Activated naive CD8-positive, alpha-beta T cell (primary cell): ENCODE results near the gene IRF9.
A peak's percentile ranks its signal among the peaks of the same experiment; 100 is the strongest.

Source experiments
- H3K27ac Mint-ChIP-seq: one replicate; pipeline ENCODE4 v1.8.0; 2021; ENCODE audit warnings: mixed read lengths
- H3K27me3 Mint-ChIP-seq: one replicate; pipeline ENCODE4 v1.8.0; 2021; ENCODE audit warnings: mixed read lengths
- H3K36me3 Mint-ChIP-seq: one replicate; pipeline ENCODE4 v1.8.0; 2021; ENCODE audit warnings: mixed read lengths
- H3K4me1 Mint-ChIP-seq: one replicate; pipeline ENCODE4 v1.8.0; 2021; ENCODE audit warnings: low read depth, mixed read lengths
- H3K4me3 Mint-ChIP-seq: one replicate; pipeline ENCODE4 v1.8.0; 2021; ENCODE audit warnings: mild to moderate bottlenecking, mixed read lengths
- H3K9me3 Mint-ChIP-seq: one replicate; pipeline ENCODE4 v1.8.0; 2021; ENCODE audit warnings: low read depth, mixed read lengths

The IRF9 gene

DNA sequence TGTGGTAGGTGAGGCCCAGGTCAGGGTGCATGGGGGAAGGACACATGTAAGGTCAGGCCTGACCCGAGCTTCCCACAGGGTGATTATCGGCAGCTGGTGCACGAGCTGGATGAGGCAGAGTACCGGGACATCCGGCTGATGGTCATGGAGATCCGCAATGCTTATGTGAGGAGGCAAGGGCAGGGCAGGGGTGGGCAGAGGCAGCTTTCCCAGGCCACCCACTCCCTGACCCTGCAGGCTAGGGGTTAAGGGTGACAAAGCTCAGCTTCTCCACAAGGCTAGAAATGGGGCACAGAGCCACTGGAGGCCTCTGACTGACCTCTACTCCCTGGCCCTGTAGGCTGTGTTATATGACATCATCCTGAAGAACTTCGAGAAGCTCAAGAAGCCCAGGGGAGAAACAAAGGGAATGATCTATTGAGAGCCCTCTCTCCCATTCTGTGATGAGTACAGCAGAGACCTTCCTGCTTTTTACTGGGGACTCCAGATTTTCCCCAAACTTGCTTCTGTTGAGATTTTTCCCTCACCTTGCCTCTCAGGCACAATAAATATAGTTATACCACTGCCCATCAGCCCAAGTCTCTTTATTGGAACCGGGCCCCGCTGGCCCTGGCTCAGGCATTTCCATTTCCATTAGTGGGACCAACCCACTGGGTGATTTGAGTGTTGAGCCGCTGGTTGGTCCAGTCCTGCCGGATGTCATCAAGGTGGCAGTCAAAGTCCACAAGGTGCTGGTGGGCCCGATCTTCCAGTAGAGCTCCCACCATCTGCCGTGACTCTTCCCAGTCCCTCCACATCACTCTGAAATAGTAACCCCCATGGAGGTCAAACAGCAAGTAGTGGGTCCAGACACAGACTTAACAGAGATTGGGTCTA, 22.4 kb upstream of the IRF9 start:
- peaks cover 11% of the 10 kb centered on the region for H3K36me3 Mint-ChIP-seq
- no peaks in the 10 kb centered on the region for H3K9me3 Mint-ChIP-seq
- H3K4me1 Mint-ChIP-seq = peaks cover 59% of the 10 kb centered on the region
- H3K4me3 Mint-ChIP-seq = peak overlapping the region; percentile 97
- peak overlapping the region; percentile 61 for H3K27ac Mint-ChIP-seq
- H3K27me3 Mint-ChIP-seq = no peaks in the 10 kb centered on the region

DNA sequence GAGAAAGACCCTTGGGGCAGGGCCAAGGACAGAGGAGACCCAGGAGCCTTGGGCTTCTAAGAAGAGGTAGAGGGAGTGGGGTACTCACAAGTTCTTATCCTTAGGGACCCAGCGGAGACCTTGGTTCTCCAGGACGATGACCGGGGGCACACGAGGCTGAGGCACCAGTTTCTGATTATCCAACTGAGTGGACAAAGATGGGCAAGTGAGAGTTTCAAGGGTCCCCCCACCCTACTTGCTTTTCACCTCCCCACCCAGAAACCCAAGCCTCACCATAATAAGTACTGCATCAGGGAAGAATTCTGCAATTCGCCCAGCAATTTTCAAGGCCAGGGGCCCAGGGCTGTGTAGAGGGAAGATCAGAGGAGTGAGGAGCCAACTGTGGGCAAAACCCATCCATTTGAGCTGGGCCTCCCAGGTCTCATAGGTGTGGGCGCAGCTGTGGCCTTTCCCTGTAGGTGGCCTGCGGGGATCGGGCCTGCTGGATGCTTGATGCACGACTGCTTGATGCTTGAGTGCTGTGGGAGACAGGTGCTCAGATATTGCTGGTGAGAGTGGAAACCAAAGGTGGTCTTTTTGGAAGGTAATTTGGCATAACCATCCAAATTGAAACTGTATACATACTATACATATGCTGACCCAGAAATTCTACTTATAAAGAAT, 21.7 kb upstream of the IRF9 start:
- Mint-ChIP-seq H3K27ac (peak overlapping the region; percentile 70), H3K36me3 (peaks cover 13% of the 10 kb centered on the region), H3K27me3 (no peaks in the 10 kb centered on the region), H3K9me3 (no peaks in the 10 kb centered on the region), H3K4me3 (peak overlapping the region; percentile 97), H3K4me1 (peaks cover 63% of the 10 kb centered on the region)

DNA sequence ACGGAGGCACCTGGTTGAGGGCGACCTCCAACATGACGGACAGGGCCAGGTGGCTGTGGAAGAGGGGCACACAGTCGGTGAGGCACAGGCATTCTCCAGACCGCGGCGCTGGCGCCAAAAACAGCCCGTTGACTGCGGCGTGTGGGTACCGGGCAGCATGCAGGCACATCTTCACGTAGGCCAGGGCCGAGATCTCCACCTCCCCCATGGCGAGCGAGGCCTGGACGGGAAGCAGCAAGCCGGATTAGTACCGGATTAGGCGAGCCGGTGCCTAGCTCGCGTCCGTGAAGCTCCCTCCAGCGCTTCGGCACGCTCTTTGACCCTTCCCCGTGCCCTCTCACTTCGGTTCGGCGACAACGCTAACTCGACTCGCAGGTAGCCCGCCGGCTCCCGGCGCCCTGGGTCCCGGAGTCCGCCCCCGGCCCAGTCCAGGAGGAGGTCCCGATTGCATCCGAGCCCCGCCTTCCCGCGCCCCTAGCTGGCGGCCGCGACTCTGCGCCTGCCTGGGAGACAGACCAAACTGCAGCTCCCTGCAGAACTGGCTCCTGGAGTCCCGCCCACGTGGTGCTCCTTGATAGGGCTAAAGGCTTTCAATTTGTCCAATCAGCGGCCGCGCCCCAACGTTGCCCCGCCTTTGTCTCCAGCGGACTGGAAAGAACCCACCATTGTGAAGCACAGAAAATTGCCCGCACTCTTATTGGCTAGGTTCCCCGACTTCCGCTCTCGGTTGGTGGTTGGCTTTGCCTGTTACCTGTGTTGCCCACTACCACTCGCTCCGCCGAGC, 19.8 kb upstream of the IRF9 start, which contains the start of gene EMC9:
Gene EMC9, minus strand, starts transcription at position 495 of the 784 bp plus-strand sequence. Its CDS starts 287 bp downstream, at position 208.
- peak within 1 kb of the TSS; percentile 93 for H3K27ac Mint-ChIP-seq
- no peaks in the 10 kb centered on the region for H3K27me3 Mint-ChIP-seq
- H3K9me3 Mint-ChIP-seq = no peaks in the 10 kb centered on the region
- H3K4me3 Mint-ChIP-seq = peak within 1 kb of the TSS; percentile 97
- H3K36me3 Mint-ChIP-seq = peaks cover 22% of the 10 kb centered on the region
- H3K4me1 Mint-ChIP-seq = peaks cover 69% of the 10 kb centered on the region

DNA sequence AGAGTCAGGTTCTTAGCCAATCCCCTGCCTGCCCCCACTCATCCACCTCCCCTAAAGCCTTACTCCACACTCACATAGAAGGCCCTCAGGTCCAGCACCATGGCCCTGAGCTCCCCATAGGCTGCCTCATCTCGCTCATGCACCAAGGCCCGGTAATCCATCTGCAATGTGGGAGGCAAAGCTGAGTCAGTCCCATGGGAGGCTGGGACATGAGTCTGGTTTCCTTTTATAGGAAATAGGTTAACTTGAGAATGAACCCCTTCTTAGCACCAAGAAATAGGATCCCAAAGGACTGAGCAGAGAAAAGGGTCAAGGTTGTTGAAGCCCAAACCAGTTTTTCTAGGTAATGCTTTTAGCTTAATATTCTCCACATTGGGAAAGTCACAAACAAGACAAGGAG, 17.6 kb upstream of the IRF9 start:
- Mint-ChIP-seq H3K36me3 (peaks cover 16% of the 10 kb centered on the region), H3K4me3 (peak overlapping the region; percentile 68), H3K27me3 (no peaks in the 10 kb centered on the region), H3K27ac (peak overlapping the region; percentile 78), H3K4me1 (peaks cover 59% of the 10 kb centered on the region), H3K9me3 (no peaks in the 10 kb centered on the region)

DNA sequence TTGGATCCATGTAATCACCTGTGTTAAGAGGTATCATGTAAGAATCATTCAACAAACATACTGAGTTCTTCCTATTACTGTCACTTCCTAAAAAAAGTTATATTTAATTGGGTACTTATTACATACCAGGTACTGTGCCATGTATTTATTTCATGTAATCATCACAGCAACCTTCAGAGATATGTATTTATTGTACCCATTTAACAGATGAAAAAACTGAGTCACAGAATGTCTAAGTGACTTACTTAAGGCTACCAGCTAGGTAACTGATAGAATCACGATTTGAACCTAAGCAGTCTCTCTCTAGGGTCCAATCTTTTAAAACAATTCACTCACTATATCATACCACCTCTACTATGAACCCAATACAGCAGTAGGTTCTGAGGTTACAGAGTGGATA, 16.6 kb upstream of the IRF9 start:
- H3K36me3 Mint-ChIP-seq = peaks cover 16% of the 10 kb centered on the region

DNA sequence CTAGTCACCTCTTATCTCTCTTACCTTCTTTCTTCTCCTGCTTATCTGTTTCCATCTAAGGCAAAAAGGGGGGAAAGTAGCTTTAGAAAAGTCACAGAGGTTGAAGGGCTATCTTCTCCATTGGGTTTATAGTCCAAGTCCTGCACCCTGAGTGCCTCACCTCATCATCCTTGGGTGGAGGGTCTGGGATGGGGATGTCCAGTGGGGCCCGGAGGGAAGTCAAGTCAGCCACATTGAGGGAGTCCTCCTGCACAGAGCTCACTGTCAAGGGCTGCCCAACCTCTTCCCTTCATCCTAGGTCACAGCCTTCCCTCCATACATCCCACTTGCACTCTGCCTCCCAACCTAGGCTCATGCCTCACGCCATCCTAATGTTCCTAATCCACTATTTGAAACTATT, 15.8 kb upstream of the IRF9 start:
- peak overlapping the region; percentile 98 for H3K27ac Mint-ChIP-seq
- H3K4me1 Mint-ChIP-seq = peaks cover 57% of the 10 kb centered on the region
- H3K27me3 Mint-ChIP-seq = no peaks in the 10 kb centered on the region
- H3K36me3 Mint-ChIP-seq = peaks cover 16% of the 10 kb centered on the region
- peak overlapping the region; percentile 97 for H3K4me3 Mint-ChIP-seq
- no peaks in the 10 kb centered on the region for H3K9me3 Mint-ChIP-seq

More for the DNA sequence above, 16.6 kb upstream of the IRF9 start:
- Mint-ChIP-seq H3K4me3 (peak overlapping the region; percentile 97), H3K27ac (peak overlapping the region; percentile 78), H3K9me3 (no peaks in the 10 kb centered on the region), H3K4me1 (peaks cover 59% of the 10 kb centered on the region), H3K27me3 (no peaks in the 10 kb centered on the region)

DNA sequence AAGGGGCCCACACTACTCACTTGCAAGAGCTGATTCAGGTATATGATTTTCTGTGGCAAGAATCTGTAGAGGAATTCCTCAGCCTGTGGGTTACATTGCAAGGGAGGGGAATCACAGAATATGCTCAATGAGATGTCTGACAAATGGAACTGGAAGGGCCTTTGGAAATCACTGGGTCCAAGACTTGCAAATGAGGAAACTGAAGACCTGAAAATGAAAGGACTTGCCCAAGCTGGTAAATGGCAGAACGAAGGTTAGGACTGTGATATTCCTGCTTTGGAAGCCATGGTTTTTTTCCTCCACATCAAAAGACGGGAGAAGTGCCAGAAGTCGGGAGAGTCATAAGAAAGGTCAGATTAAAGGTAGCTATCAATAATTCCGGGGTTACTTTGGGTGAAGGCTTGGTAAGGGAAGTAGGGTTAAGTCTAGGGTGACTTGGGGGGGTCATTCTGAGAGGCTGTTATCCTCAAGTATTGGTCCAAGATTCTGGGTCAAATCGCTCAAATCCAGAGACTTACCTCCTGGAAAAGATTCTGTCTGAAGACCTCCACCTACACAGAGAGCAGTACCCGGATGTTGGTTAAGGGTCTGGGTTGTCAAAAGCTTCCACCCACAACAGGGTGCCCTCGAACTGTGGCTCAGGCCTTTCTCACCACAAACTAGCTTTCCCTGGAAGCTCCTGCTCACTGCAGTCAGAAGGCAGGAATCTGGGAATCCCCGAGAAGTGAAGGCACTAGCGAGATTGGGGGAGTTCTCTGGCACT, 15.2 kb upstream of the IRF9 start:
- Mint-ChIP-seq H3K27me3 (no peaks in the 10 kb centered on the region), H3K4me1 (peaks cover 58% of the 10 kb centered on the region), H3K4me3 (peak overlapping the region; percentile 97), H3K9me3 (no peaks in the 10 kb centered on the region), H3K36me3 (peaks cover 16% of the 10 kb centered on the region), H3K27ac (peak overlapping the region; percentile 98)

DNA sequence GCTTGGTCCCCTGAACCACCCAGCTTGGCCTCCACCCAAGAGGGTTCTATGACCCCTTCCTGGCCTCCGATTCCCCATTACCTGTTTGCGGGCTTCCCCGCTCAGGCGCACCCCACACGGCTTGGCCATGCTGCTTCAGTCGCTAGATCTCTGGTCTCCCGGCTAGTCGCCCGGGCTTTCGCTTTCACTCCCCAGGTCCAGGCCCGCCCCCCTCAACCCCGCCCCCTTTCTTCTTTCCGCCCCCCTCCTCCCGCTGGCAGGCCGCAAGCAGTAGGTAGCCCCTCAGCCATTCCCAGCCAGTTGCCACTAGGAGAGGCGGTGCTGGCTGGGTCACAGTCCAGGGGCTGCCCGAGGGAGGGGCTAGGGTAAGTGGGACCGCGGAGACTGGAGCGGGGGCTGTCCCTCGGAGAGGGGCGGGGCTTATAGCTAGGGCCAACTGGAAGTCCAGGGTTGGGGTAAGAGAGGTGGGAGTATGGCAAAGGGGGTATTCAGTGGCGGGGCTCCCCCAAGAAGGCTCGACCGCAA, 14.6 kb upstream of the IRF9 start, which contains the start of gene PSME2:
Gene PSME2, minus strand, starts transcription at position 158 of the 525 bp plus-strand sequence. Its CDS starts 29 bp downstream, at position 129.
- H3K36me3 Mint-ChIP-seq = peaks cover 16% of the 10 kb centered on the region
- H3K27me3 Mint-ChIP-seq = no peaks in the 10 kb centered on the region
- no peaks in the 10 kb centered on the region for H3K9me3 Mint-ChIP-seq
- peaks cover 58% of the 10 kb centered on the region for H3K4me1 Mint-ChIP-seq
- peak within 1 kb of the TSS; percentile 98 for H3K27ac Mint-ChIP-seq
- peak within 1 kb of the TSS; percentile 97 for H3K4me3 Mint-ChIP-seq

DNA sequence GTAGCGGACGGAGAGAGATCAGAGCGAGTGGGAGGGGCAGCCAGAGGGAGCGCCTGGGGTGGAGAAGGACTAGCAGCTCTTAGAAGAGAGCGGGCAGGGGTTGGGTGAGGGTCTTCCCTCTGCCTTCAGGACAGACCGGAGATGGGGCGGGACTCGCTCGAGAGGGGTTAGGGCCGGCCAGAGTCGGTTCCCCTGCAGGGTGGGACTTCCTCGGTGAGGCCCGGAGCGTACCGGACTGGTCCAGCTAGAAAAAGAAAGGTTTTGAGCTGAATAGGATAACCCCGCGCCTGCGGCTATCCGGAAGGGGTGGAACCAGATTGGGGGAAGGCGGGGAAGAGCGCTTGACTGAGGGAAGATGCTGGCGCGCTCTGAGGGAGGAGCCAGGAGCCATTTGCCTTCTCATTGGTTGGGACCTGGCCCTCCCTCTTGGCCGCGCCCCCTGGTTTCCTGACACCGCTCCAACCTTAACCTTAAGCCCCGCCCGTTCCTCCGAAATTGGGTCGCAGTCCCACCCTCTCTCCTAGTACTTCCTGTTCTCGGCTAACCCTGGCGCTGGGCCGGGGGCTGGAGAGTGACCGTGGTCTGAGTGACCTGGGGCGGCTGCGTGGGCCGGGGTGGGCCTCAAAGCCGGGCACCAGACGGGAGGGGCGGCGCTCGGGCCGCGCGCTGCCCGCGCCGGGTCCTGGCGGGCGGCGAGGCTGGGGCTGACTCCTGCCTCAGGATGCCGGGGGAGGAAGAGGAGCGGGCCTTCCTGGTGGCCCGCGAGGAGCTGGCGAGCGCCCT, 13.9 kb upstream of the IRF9 start, which contains the start of gene RNF31:
Gene RNF31, plus strand, starts transcription at position 521 of the 783 bp plus-strand sequence. Its CDS starts 201 bp downstream, at position 722.
- H3K36me3 Mint-ChIP-seq = peaks cover 16% of the 10 kb centered on the region
- H3K4me3 Mint-ChIP-seq = peak within 1 kb of the TSS; percentile 97
- peaks cover 52% of the 10 kb centered on the region for H3K4me1 Mint-ChIP-seq
- no peaks in the 10 kb centered on the region for H3K27me3 Mint-ChIP-seq
- H3K27ac Mint-ChIP-seq = peak within 1 kb of the TSS; percentile 98
- no peaks in the 10 kb centered on the region for H3K9me3 Mint-ChIP-seq

DNA sequence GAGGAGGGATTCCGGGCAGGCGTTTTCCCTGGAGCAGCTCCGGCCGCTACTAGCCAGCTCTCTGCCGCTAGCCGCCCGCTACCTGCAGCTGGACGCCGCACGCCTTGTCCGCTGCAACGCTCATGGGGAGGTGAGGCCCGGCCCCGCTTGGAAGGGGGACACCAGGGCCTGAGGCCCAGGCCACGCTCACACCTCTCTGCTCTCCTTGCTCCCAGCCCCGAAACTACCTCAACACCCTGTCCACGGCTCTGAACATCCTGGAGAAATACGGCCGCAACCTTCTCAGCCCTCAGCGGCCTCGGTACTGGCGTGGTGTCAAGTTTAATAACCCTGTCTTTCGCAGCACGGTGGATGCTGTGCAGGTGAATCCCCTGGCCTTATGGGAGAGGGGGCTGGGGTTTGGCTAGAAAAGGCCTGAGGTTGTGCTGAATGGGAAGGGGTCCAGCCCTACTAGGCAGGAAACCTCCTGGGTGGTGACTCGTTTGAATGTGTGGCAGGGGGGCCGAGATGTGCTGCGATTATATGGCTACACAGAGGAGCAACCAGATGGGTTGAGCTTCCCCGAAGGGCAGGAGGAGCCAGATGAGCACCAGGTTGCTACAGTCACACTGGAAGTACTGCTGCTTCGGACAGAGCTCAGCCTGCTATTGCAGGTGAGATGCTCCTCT, 13.2 kb upstream of the IRF9 start:
- Mint-ChIP-seq H3K27me3 (no peaks in the 10 kb centered on the region), H3K4me1 (peaks cover 48% of the 10 kb centered on the region), H3K9me3 (no peaks in the 10 kb centered on the region), H3K27ac (peak overlapping the region; percentile 68), H3K36me3 (peaks cover 16% of the 10 kb centered on the region), H3K4me3 (peak overlapping the region; percentile 97)

DNA sequence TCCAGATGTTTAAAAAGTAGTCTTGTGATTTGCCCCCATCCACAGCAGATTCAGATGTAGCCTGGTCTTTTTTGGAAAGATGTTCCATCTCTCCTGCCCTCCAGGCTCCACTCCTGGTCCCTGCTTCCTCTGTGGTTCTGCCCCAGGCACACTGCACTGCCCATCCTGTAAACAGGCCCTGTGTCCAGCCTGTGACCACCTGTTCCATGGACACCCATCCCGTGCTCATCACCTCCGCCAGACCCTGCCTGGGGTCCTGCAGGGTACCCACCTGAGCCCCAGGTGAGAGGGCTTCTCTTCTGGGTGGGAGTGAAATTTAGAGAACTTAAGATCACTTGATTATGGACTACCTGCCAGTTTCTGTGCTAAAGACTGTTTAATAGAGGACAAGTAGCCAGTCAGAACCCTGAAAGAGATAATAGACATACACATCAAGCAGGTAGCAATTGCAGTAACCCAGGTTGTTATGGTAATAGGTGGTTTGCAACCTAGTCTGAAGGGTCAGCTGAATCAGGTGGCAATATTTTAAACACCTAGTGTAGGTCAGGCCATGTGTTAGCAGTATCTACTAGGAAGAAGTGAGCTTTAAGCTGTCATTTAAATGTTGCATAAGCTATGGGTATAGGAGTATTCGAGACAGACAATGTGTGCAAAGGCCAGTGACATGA, 11.6 kb upstream of the IRF9 start:
- Mint-ChIP-seq H3K36me3 (peaks cover 11% of the 10 kb centered on the region), H3K27ac (no peak overlapping the region), H3K4me1 (peaks cover 37% of the 10 kb centered on the region)

DNA sequence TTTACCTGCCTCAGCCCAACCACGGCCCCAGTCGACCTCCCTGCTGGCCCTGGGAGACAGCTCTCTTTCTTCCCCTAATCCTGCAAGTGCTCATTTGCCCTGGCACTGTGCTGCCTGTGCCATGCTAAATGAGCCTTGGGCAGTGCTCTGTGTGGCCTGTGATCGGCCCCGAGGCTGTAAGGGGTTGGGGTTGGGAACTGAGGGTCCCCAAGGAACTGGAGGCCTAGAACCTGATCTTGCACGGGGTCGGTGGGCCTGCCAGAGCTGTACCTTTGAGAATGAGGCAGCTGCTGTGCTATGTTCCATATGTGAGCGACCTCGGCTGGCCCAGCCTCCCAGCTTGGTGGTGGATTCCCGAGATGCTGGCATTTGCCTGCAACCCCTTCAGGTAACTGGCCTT, 11.0 kb upstream of the IRF9 start:
- Mint-ChIP-seq H3K9me3 (no peaks in the 10 kb centered on the region), H3K4me1 (peaks cover 33% of the 10 kb centered on the region), H3K36me3 (peaks cover 11% of the 10 kb centered on the region), H3K27me3 (no peaks in the 10 kb centered on the region), H3K27ac (no peak overlapping the region), H3K4me3 (peak overlapping the region; percentile 13)

More for the DNA sequence above, 11.6 kb upstream of the IRF9 start:
- Mint-ChIP-seq H3K27me3 (no peaks in the 10 kb centered on the region), H3K9me3 (no peaks in the 10 kb centered on the region), H3K4me3 (peak overlapping the region; percentile 97)
